HG02610 (cell line): ENCODE data around the gene ART5.

Experiments
- ATAC-seq: cut with Tn5 transposase; IDR thresholded peaks from one replicate; pipeline ENCODE4 v1.9.1; 2021; ENCODE audit warnings: mild to moderate bottlenecking, moderate library complexity; ENCODE audit not compliant: unreplicated experiment

ART5 gene, protein sequence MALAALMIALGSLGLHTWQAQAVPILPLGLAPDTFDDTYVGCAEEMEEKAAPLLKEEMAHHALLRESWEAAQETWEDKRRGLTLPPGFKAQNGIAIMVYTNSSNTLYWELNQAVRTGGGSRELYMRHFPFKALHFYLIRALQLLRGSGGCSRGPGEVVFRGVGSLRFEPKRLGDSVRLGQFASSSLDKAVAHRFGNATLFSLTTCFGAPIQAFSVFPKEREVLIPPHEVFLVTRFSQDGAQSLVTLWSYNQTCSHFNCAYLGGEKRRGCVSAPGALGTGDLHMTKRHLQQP

DNA sequence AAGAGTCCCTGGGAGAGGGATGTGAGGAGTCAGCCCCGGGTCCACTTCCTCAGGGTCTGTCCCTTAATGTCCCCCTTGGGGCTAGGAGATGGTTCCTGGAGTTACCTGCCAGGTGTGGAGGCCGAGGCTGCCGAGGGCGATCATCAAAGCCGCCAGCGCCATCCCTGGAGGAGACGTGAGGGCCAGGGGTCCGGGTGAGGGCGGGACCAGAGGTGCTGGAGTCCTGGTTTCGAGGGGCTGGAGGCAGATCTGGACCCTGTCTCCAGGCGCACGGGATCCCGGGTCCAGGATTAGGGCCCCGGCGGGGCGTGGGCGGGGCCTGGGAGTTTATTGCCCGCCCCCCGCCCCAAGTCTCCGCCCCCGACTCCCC lies at the start of gene ART5:
ART5 (minus strand) TSS at position 292 of the 370 bp plus-strand sequence; CDS start at position 162, 130 bp downstream.
- ATAC-seq = no peak

DNA sequence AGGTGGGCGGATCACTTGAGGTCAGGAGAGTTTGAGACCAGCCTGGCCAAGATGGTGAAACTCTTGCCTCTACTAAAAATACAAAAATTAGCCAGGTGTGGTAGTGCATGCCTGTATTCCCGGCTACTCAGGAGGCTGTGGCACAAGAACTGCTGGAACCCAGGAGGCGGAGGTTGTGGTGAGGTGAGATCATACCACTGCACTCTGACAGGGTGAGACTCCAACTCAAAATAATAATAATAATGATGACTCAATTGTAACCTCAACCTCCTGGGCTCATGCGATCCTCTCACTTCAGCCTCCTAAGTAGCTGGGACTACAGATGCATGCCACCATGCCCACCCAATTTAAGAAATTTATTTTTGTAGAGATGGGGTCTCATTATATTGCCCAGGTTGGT lies 45.0 kb upstream of the ART5 start:
- ATAC-seq = no peak

DNA sequence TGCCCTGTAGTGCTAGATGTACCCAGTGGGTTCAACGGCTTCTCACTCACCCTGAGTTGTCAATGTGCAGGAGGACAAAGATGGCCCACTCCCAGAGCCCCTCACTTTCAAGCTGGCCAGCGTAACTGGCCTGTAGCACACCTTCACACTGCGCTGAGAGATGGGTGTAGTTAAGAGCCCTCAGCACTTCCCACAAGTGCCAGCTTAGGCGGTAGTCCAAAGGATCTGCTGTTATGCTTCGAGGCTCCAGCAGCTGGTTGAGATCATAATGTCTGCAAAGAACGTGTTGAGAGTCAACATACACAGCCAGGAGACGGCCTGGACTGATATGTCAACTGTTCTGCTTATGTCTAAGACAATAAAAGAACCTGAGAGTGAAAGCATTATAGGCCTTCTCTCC lies 44.1 kb upstream of the ART5 start:
- ATAC-seq = no peak

DNA sequence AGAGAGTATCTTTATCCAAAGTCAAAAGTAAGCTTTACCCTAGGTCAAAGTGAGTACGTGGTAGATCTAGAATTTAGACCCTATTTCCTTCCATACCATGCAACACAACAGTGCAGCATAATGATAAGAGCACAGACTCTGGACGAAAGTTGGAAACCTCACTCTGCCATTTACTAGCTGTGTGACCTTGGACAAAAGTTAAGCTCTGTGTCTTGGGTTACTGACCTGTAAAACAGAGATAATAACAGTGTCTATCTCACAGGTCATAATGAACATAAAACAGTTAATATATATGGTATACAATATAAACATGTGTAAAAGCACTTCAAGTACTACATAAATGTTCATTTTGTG lies 43.0 kb upstream of the ART5 start:
- ATAC-seq = no peak

DNA sequence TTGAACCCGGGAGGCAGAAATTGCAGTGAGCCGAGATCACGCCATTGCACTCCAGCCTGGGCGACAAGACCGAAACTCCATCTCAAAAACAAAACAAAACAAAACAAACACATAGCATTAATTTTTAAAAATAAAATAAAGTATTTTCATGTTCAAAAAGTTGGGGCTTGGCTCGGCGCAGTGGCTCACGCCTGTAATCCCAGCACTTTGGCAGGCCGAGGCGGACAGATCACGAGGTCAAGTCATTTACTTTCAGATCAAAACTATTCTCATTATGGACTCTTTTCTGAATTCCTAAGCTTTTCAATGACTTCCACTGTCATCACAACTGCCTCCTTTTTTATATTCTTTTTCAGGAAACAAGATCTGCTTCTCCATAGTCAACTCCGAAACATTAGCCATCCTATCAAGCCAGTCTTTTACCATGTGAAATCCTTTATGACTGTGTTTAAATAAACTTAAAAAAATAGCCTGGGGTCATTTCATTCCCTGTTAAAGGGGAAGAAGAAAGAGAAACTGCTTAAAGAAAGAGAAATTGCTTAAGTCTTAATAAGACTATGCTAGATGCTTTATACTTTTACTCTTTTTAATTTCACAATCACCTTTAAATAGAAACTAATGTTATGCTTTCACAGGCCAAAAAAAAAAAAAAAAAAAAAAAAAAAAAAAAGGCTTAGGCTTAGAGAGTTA lies 42.5 kb upstream of the ART5 start:
- ATAC-seq = no peak

DNA sequence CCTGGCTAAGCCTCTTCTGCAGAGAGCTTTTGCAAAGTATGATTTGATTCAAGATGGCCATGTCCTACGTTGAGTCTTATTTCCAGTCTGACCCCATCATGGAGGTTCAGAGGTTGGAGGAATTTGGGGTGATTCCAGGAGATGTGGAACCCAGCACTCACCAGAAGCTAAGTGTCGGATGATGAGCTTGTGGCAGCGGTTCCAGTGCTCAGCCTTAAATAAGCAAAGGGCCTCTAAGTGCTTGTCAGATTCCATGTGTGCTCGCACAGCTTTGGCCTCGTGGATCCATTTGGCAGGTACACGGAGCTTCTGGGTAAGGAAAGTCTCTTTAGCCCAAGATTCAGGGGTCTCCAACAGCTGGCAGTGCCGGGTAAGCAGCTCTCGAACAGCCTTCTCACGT lies 41.2 kb upstream of the ART5 start:
- ATAC-seq = no peak

DNA sequence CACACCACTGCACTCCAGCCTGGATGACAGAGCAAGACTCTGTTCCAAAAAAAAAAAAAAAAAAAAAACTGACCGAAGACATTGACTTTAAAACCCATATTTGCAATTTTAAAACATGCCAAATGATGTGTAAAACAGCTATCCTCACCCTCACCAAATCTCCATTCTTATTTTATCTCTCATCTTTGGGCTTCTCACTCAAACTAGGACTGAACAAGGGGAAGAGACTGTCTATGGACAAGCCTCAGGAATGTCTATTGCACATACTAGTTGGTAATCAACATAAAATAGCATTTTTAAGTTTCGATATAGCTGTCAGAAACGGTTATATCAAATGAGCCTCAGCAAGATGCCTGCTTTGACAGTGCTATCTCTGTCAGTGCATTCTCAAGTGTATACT lies 37.3 kb upstream of the ART5 start:
- no peak for ATAC-seq

DNA sequence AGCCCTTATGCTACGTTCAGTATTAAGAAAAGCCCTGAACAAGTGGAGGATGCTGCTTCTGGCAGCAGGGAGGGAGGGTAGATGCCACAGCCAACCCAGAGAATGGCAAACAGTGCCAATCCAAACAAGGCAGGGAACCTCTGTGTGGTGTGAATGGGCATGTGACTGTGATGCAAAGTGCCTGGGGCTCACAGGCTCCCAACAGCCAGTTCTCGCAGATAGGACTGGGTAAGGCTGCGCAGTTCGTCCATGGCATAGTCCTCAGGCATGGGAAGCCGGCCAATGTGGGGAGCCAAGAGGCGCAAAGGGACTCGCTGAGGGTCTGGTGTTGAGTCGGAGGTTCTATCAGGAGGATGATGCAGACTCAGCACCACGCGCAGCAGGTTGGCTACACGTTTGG lies 34.2 kb upstream of the ART5 start:
- ATAC-seq = no peak

DNA sequence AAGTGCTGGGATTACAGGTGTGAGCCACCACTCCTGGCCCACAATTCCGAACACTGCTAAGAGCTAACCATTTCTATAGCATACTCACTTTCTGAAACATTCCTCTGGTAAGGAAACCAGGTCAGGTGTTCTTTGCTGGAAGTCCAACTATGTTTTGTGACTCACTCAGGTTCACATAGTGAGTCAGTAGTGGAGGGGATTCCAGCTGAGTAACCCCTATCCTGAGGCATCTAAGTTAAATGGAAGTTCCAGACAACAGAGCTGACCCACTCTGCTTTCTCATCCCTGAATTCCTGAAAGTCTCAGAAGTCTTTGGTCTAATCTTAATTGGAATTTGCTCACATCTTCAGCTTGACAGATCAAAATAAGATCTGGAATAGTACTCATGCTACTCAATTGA lies 32.4 kb upstream of the ART5 start:
- no peak for ATAC-seq

DNA sequence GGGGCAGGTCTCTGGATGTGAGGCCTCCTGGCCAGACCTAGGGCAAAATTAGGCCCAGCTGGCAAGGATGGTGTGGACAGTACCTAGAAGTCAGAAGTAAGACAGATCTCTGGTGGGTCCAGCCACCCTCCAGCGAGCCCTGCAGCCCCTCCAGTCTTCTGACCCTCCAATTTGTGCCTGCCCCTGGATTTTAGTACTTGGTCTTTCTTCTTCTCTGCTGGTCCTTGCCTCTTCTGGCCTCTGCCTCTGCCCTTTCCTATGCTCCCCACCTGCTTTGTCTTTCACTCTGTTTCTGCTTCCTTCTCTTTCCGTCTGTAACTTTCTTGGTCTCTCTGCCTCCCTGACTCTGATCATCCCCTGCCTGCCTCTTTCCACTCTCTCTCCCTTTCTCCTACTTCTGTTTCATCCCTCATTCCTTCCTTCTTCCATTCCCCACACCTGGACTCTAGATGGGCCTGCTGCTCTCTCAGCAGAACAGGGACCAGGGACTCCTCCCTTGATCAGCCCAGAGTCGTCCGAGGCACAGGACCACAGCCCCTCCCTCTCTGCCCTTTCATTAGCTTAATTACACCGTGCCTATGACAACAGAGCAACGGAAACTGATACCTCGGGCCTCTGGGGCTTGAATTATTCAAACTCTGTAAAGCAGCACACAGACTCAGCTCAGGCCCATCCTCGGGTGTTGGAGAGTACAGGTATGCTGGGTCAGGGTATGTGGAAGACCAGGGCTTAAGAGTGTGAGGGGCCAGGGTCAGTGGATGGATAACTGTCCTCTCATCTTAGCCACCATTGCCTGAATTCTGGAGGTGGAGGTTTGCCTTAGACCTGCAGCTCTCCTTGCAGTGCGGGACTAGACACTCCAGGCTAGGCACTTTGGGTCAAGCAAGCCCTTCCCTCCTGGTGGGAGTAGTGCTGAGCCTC lies 29.8 kb upstream of the ART5 start, which contains the start of gene CHRNA10:
CHRNA10 (minus strand) TSS at position 51 of the 921 bp plus-strand sequence. CDS start 72 bp downstream, outside the sequence.
- ATAC-seq = no peak

DNA sequence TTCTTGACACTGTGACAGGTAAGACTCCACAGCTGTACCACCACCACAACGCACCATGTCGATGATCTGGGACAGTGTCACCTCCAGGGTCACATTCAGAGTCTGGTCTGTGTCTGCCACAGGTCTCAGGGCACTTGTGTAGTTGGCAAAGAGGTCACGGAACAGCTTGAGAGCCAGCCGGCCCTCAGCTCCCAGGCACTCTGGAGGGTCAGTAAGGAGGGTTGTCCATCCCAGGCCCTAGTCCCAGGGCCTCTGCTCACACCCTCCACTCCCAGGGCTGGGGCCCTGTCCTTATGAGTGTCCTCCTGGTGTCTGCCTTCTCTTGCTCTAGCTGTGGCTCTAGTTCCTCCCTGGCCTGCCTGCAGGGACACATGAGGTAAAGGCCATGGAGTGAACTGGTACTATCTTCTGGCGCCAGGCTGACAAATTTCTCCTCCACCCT lies 28.0 kb upstream of the ART5 start:
- no peak for ATAC-seq

DNA sequence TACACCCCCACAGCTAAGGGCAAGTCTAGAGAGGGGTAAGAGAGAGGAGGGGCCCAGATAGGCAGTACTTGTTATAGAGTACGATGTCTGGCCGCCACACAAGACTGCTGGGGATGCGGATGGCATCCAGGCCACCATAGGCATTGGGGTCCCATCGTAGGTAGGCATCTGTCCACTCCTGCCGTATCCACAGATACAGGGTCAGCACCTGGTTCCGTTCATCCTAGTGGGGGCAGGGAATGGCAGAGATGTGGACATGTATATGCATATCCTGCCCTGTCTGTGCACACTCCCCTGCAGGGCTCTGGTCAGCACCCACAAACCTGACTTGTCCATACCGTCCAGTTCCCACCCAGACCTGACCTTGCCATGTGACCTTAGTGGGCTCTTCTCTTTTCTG lies 27.3 kb upstream of the ART5 start:
- no peak for ATAC-seq

DNA sequence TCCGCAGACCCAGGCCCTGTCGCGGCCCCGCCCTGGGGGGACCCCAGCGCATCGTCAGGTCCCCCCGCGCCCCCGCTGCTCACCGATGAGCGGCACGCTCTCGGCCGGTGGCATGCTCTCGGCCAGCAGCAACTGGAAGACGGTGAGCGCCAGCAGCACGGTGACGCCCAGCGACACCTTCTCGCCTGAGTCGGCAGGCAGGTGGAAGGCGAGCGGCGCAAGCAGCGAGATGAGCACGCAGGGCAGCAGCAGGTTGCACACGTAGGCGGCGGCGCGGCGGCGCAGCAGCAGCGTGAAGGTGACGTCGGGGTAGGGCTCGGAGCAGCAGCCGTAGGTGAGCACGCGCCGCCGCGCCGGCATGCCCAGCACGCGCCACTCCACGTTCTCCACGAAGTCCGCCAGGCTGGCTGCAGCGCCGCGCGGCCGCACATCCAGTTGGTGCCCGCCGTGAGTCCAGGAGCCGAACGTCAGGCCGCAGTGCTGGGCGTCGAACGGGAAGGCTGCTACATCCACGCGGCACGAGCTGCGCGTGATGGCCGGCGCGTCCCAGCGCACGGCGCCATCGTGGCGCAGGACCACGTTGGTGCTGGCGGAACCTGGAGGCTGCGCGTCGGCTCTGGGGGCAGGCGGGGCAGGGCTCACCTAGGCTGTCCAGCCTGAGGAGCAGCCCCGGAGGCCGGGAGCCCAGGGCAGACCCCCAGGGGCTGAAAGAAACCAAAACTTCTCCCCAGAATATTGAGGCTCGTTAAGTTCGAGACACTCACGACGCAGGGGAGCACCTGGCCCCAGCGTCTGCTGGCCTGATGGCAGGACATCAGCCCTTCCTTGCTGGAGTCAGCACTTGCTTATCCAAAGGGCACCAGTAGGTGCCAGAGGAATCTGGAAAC lies 25.6 kb upstream of the ART5 start:
- no peak for ATAC-seq

DNA sequence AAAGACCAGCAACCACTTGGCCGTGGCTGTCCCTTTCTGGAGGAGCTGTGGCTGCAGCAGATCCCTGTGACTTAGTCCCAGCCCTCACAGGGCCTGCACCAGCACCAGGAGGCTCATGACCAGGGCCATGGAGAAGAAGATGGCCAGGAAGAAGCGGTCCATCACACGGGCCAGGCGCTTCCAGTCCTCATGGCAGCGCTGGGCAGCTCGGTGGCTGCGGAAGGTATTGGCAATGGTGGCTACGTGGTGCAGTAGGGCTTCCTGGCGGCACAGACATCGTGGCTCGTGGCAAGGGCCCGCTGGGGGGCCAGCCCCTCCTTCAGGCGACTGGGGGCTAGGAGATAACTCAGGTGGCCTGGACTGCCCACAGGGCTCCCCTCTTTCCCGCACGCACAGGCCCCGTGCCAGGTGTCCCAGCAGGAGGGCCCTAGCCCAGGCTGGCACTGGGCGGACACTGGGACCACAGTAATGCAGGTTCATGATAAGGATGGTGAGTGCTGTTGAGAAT lies 24.3 kb upstream of the ART5 start:
- ATAC-seq = no peak

DNA sequence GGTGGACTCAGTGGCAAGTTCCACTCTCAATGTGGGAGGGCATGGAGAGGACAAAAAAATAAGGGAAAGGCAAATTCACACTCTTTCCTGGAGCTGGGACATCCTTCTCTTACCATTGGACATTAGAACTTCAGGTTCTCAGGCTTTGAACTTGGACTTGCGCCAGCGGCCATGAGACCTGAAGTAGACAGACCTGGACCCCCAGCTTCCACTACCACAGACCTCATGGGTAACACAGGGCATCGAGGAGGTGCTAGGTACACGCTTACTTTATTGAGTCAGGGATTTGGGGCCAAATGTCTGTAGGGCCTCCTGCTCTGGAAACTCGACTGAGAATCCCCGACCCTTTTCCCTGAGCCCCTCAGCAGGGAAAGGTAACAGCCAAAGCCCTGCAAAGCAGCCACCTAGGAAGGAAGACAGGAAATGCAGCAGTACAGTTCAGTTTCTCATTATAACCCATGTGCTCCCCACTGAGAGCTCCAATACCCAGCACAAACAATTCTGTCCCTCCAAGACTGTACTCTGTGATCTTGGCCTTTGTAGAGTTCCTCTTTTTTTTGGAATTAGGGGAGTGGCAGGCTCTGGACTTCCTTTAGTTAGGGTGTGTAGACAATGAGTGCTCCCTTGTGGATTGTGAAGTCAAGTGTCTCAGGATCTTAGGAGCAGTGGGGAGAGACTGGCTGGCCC lies 23.7 kb upstream of the ART5 start:
- ATAC-seq = no peak

DNA sequence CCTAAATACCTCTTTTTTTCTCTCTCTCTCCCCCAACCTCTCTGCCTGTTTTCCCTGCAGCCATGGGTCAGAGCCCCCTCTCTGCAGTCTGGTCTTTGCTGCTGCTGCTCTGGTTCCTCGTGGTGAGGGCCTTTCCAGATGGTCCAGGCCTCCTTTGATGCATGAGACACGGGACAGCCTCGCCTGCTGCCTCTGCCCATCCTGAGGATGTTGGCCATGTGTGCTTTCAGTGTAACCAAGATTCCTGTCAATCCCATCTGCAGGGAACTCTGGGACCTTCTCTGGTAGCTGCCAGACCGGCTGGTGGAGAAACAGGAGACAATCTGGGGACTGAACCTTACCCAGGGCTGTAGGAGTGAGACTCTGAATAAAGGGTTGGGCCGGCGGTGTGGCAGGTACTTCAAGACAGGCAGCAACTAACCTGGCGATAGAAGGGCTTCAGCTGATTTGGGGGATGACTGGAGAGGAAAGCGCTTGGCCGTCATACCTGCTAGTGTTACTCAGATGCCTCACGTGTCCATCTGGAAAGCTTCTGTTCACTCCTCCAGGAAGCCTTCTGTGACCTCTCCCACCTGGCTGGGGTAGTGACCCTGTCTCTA lies 22.3 kb upstream of the ART5 start:
- ATAC-seq = no peak

DNA sequence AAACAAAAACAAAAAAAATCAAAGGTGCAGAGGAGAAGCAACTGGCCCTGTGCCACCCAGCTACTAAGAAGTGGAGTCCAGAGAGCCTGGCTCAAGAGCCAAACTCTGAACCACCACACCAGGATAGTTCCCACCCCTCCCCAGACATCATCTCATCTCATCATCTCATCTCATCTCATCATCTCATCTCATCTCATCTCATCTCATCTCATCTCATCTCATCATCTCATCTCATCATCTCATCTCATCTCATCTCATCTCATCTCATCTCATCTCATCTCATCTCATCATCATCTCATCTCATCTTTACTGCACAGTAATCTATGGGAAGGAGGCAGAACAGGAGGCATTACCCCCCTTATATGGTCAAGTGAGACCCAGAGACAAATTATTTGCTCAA lies 21.1 kb upstream of the ART5 start:
- ATAC-seq = no peak

DNA sequence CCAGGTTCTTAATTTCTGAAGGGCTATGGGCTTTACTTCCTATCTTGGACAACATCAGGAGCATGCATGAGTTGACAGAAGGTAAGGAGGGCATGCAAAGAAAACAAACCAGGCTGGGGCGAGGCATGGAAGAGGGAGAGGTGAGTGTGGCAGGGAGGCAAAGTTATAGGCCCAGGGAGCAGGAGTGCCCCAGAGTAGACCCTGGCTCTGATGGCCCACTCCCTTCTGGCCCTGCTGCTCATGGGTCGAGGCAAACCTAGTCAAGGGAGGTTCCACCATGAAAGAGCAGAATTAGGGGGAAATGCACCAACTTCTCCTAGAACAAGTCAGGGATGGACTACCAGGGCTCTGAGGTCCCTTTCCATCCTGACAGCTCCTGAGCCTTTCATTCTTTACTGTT lies 19.2 kb upstream of the ART5 start:
- no peak for ATAC-seq
